Choroid plexus epithelial cell (primary cell): Measurements from ENCODE around the gene PTPRE.

Source experiments
- DNase-seq: peaks from one replicate; pipeline ENCODE4 v3.0.0-alpha.2; 2010; ENCODE audit warnings: low read depth
- H3K4me3 ChIP-seq: 2 replicates; pipeline ENCODE4 v1.5.1; 2011; ENCODE audit warnings: low read depth, mild to moderate bottlenecking, control low read depth, low read length, moderate library complexity
- CTCF ChIP-seq: conservative IDR thresholded peaks from 2 replicates; pipeline ENCODE4 v1.5.1; 2011; ENCODE audit warnings: low read depth, mild to moderate bottlenecking, control low read depth, inconsistent platforms, low read length, moderate library complexity

PTPRE gene, protein sequence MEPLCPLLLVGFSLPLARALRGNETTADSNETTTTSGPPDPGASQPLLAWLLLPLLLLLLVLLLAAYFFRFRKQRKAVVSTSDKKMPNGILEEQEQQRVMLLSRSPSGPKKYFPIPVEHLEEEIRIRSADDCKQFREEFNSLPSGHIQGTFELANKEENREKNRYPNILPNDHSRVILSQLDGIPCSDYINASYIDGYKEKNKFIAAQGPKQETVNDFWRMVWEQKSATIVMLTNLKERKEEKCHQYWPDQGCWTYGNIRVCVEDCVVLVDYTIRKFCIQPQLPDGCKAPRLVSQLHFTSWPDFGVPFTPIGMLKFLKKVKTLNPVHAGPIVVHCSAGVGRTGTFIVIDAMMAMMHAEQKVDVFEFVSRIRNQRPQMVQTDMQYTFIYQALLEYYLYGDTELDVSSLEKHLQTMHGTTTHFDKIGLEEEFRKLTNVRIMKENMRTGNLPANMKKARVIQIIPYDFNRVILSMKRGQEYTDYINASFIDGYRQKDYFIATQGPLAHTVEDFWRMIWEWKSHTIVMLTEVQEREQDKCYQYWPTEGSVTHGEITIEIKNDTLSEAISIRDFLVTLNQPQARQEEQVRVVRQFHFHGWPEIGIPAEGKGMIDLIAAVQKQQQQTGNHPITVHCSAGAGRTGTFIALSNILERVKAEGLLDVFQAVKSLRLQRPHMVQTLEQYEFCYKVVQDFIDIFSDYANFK

DNA sequence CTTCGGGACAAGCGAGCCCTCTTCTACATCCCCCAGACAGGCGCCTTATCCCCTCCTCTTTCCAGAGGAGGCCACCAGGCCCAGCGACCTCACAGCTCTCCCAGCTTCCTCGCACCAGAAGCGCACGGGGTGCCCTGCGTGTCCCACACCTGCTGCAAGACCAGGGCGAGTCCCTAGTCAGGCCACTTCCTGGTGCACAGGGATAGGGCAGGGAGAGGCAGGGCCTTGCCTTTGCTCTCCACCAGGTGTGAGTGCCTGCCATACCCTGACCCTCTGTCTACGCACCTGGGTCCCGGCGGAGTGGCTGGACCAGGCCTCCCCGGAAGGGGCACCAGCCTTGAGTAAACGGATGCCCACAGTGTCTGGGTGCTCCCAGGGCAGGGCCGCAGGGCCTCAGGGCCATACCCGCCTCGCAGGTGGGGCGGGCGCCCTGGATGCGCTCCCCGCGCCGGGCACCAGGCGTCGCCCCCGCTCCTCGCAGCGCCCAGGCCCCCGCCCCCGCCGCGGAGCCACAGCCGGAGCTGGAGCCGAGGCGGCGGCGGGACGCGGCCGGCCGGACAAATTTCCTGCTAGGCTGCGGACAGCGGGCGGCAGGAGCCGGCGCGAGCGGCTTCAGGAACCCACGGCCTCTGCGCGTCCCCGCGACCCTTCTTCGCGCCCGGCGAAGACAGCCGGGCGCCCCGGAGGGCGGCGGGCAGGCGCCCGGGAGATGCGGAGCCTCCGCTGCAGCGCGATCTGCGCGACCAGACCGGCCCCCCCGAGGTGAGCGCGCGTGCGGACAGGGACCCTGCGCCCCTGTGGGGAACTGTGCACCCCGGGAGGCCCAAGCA is at the start of gene PTPRE:
Gene PTPRE (plus strand): TSS at position 556 of the 830 bp plus-strand sequence. CDS start 133,779 bp downstream, outside the sequence.
- TF ChIP-seq CTCF, result peak; percentile 51
- H3K4me3 ChIP-seq, result peak within 1 kb of the TSS; percentile 69
- peak; percentile 72 for DNase-seq

- TF ChIP-seq CTCF, result no peak
- no peak for DNase-seq
- no peak overlapping the region for H3K4me3 ChIP-seq
Observed at GRCh38 chr10:127860592-127860991, 46.3 kb upstream of the PTPRE start.

- H3K4me3 ChIP-seq, result no peak overlapping the region
- no peak for TF ChIP-seq CTCF
- DNase-seq, result no peak
Observed at GRCh38 chr10:127863231-127863825, 43.6 kb upstream of the PTPRE start.

DNA sequence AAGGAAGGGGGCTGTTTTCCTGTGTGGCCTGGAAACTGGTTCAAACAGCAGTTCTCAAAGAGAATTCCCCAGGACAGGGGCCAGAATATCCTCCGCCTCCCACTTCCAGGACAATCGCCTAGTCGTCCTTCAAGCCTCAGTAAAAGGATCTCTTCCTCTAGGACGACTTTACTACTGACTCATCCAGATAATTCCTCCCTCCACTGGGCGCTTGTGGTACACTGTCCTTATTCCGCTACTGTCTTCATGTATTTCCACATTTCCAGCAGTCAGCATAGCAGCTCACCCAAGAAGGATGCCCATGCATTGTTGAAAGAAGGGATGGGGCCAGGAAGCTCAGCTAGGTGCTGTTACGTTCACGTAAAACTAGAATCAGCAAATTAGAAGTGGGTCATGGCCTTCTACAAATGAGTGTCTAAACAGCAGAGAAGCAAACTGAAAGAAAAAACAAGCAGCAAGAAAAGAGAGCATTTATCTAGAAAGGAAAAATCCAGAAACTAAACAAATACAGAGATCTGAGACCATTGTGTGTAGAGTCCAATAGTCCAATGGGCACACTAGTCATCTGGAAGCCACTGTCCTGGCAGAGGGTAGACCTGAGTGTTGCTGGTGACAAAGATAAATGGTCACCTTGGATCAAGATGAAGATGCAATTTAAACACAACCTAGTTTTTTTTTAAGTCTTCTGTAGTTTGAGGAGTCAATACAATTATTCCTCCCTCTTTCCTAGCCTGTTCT is 40.5 kb upstream of the PTPRE start:
- DNase-seq, result no peak
- no peak for TF ChIP-seq CTCF
- H3K4me3 ChIP-seq, result no peak overlapping the region

- TF ChIP-seq CTCF, result no peak
- H3K4me3 ChIP-seq, result no peak overlapping the region
- DNase-seq, result no peak
Observed at GRCh38 chr10:127867805-127868204, 39.1 kb upstream of the PTPRE start.

DNA sequence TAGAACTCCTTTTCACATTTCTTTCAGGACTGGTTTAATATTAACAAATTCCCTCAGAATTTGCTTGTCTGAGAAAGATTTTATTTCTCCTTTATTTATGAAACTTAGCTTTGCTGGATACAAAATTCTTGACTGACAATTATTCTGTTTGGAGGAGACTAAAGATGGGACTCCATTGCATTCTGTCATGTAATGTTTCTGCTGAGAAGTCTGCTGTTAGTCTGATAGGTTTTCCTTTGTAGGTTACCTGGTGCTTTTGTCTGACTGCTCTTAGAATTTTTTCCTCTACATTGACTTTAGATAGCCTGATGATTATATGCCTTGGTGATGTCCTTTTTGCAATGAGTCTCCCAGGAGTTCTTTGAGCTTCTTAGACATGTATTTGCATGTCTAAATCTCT is 37.6 kb upstream of the PTPRE start:
- DNase-seq, result no peak
- TF ChIP-seq CTCF, result no peak
- H3K4me3 ChIP-seq, result no peak overlapping the region
